ENCODE results near the gene UBE3D. TPM values are rescaled to one million over a fixed set of nuclear protein-coding genes. Genes with fewer than 3 reads are reported as not detected.
"Not testable (repeated sequence)": the region's sequence is repeated elsewhere in the genome, so short reads cannot be mapped to it uniquely, and the experiment has no call there.

UBE3D gene
- total and polyA plus RNA-seq, 4 experiments from 2014 or later, result 4.3 to 7.3 (median 6.0) TPM

DNA sequence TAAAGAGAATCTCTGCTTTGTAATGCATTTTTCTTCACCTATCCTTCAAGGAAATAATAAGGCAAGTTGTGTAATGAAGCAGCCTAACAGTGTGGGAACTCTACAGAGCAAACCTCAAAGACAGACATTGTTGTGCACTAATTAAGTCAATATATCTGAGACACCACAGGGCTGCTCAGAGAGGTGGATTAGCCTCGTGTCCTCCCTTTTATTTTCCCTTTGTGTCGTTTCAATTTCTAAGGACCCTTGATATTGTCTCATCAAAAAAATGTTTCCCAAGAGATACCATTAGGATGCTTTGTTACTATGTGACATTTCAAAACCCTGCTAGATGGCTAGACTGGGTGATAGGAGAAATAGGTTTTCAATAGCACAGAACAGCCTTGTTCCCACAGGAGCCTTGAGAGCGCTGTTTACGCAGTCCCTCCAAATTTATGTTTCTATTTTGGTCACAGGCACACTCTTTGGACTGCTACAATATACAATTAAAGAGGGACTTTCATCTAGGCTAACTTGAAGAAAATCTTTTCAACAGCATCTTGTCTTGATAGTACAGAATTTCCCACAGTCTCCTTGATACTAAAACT is 23.1 kb downstream of the UBE3D start:
- H3K4me1 ChIP-seq (ENCODE audit: insufficient read depth, low read length), result no peaks in the 10 kb centered on the region
- H3K36me3 Mint-ChIP-seq, result peaks cover 4 to 11% of the 10 kb centered on the region in 2 donors
- H3K9me3 ChIP-seq (ENCODE audit: control insufficient read depth in 1 of 2, low read length in 2 of 2), result no peaks in the 10 kb centered on the region
- no peaks in the 10 kb centered on the region for H3K36me3 ChIP-seq (ENCODE audit: insufficient read depth, low read length)
- no peaks in the 10 kb centered on the region for H3K9me3 Mint-ChIP-seq
- no peaks in the 10 kb centered on the region for H3K4me1 Mint-ChIP-seq
- CTCF ChIA-PET (ENCODE audit: partially characterized antibody), result interaction anchor here (0.6 kb wide), 1 partner anchor 25 kb away, joined by 3 read pairs; the partner anchor contains the start of gene DOP1A
- H3K27ac Mint-ChIP-seq, result no peak overlapping the region
- H3K4me3 ChIP-seq (ENCODE audit: low read length in 2 of 2), result no peak overlapping the region
- intact Hi-C loops (cut with micrococcal nuclease), result no loop called here
- no peaks in the 10 kb centered on the region for H3K27me3 ChIP-seq (ENCODE audit: insufficient read depth, low read length)
- no peak overlapping the region for H3K4me3 Mint-ChIP-seq
- POLR2A ChIA-PET (ENCODE audit: partially characterized antibody), result no interaction called here
- H3K27ac ChIP-seq (ENCODE audit: low read depth, low read length), result no peak overlapping the region
- no peak for DNase-seq
- H3K27me3 Mint-ChIP-seq, result no peaks in the 10 kb centered on the region

DNA sequence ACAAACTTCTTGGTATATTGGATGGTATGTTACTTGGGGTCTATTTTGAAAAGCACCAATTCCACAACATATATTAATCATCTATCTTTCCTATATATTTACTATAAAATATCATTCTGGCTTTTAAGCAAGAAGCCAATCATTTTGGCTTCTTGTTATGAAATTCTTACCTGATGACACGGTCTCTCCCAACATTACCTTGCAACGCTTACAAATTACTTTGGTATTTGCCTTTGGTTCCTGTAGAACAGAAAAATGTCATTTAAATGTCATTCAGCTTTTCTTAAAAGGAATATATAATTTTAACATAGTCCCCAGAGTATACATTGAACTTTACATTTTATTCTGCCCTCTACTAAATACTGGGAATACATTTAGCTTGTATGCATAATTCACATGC is 27.4 kb downstream of the UBE3D start:
- Mint-ChIP-seq H3K4me1 (no peaks in the 10 kb centered on the region), H3K27ac (no peak overlapping the region), H3K36me3 (peaks cover 22 to 41% of the 10 kb centered on the region in 2 donors), H3K9me3 (peaks cover 0 to 6% (median under 1%) of the 10 kb centered on the region in 8 donors), H3K27me3 (no peaks in the 10 kb centered on the region), H3K4me3 (no peak overlapping the region)
- DNase-seq, result no peak
- Histone ChIP-seq H3K9me3 (ENCODE audit: control insufficient read depth in 1 of 2, low read length in 2 of 2) (no peaks in the 10 kb centered on the region), H3K27ac (ENCODE audit: low read depth, low read length) (no peak overlapping the region), H3K27me3 (ENCODE audit: insufficient read depth, low read length) (no peaks in the 10 kb centered on the region), H3K36me3 (ENCODE audit: insufficient read depth, low read length) (no peaks in the 10 kb centered on the region), H3K4me1 (ENCODE audit: insufficient read depth, low read length) (no peaks in the 10 kb centered on the region), H3K4me3 (ENCODE audit: low read length in 2 of 2) (no peak overlapping the region)
- ChIA-PET CTCF (ENCODE audit: partially characterized antibody) (interaction anchor here (1.4 to 2.5 kb wide), 3 partner anchors 19 to 29 kb away, joined by 3 to 6 read pairs (median 3); partner anchors contain the start of genes DOP1A and UBE3D), POLR2A (ENCODE audit: partially characterized antibody) (no interaction called here)
- intact Hi-C loops (cut with micrococcal nuclease), result no loop called here

DNA sequence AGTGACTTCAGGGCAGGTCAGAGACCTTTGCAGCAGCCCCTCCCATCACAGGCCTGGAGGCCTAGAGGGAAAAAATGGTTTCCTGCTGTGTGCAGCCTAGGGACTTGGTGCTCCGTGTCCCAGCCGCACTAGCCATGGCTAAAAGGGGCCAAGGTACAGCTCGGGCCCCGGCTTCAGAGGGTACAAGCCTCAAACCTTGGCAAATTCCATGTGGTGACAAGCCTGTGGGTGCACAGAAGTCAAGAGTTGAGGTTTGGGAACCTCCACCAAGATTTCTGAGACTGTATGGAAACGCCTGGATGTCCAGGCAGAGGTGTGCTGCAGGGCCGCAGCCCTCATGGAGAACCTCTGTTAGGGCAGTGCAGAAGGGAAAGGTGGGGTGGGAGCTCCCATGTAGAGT is 34.0 kb downstream of the UBE3D start:
- Histone ChIP-seq H3K27me3 (ENCODE audit: insufficient read depth, low read length) (no peaks in the 10 kb centered on the region), H3K4me1 (ENCODE audit: insufficient read depth, low read length) (no peaks in the 10 kb centered on the region), H3K9me3 (ENCODE audit: control insufficient read depth in 1 of 2, low read length in 2 of 2) (peaks cover 0 to 5% of the 10 kb centered on the region in 2 donors), H3K4me3 (ENCODE audit: low read length in 2 of 2) (no peak overlapping the region), H3K36me3 (ENCODE audit: insufficient read depth, low read length) (no peaks in the 10 kb centered on the region), H3K27ac (ENCODE audit: low read depth, low read length) (no peak overlapping the region)
- no peak overlapping the region for H3K27ac Mint-ChIP-seq
- POLR2A ChIA-PET (ENCODE audit: partially characterized antibody), result no interaction called here
- intact Hi-C loops (cut with micrococcal nuclease), result no loop called here
- H3K36me3 Mint-ChIP-seq, result peaks cover 38 to 68% of the 10 kb centered on the region in 2 donors
- CTCF ChIA-PET (ENCODE audit: partially characterized antibody), result no interaction called here
- no peak overlapping the region for H3K4me3 Mint-ChIP-seq
- H3K9me3 Mint-ChIP-seq, result peaks cover 0 to 15% (median 9%) of the 10 kb centered on the region in 8 donors
- H3K27me3 Mint-ChIP-seq, result no peaks in the 10 kb centered on the region
- H3K4me1 Mint-ChIP-seq, result no peaks in the 10 kb centered on the region
- no peak for DNase-seq

DNA sequence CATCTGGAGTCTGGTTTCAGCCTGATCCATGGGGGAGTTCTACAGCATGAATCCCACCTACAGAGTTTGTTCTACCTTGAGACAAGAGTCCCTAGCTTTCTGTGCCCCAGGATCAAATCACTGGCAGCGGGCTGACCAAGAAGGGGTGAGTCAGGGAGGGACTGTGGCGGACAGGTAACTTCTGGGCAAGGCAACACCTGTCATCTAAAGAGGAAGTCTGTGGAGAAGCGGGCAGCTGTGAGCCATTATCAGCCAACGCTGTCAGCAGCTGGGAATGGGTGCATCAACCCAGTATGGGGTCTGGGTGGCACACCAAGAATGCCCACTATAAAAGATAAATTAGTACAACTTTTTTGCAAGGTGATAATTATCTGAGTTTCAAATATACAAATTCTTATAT is 45.9 kb downstream of the UBE3D start:
- Mint-ChIP-seq H3K4me3 (no peak overlapping the region), H3K27me3 (no peaks in the 10 kb centered on the region)
- CTCF ChIA-PET (ENCODE audit: partially characterized antibody), result no interaction called here

DNA sequence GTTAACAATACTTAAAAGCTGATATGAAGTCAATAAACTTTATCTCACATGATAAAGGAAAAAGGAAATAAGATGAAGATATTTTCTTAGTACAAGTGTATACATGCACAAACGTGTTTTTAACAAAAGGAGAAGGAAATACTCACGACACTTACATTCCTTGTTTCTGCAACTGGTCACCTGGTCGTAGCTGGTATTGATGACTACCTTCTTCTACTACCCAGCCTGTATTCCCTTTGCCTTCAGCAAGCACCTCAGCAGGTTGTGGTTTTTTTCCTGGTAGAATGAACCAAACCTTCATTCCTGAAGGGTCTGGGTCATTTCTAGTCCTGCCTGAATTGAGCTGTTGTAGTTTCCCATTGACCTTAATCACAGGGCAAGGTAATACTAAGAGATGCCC is 54.5 kb downstream of the UBE3D start:
- H3K4me3 Mint-ChIP-seq; DNase-seq; H3K9me3 ChIP-seq (ENCODE audit: control insufficient read depth in 1 of 2, low read length in 2 of 2); H3K27ac ChIP-seq (ENCODE audit: low read depth, low read length); H3K27me3 Mint-ChIP-seq; intact Hi-C loops (cut with micrococcal nuclease); CTCF ChIA-PET (ENCODE audit: partially characterized antibody); H3K9me3 Mint-ChIP-seq; H3K27ac Mint-ChIP-seq; H3K4me3 ChIP-seq (ENCODE audit: low read length in 2 of 2); H3K36me3 ChIP-seq (ENCODE audit: insufficient read depth, low read length); POLR2A ChIA-PET (ENCODE audit: partially characterized antibody); H3K27me3 ChIP-seq (ENCODE audit: insufficient read depth, low read length): not testable (repeated sequence)
- H3K4me1 ChIP-seq (ENCODE audit: insufficient read depth, low read length), result peaks cover 14% of the 10 kb centered on the region
- H3K4me1 Mint-ChIP-seq, result peaks cover 12 to 19% (median 13%) of the 10 kb centered on the region in 4 donors
- peaks cover 32 to 59% of the 10 kb centered on the region in 2 donors for H3K36me3 Mint-ChIP-seq

More for the DNA sequence above, 45.9 kb downstream of the UBE3D start:
- H3K27ac Mint-ChIP-seq, result no peak overlapping the region
- Histone ChIP-seq H3K27ac (ENCODE audit: low read depth, low read length) (no peak overlapping the region), H3K4me3 (ENCODE audit: low read length in 2 of 2) (no peak overlapping the region), H3K27me3 (ENCODE audit: insufficient read depth, low read length) (no peaks in the 10 kb centered on the region), H3K4me1 (ENCODE audit: insufficient read depth, low read length) (no peaks in the 10 kb centered on the region), H3K9me3 (ENCODE audit: control insufficient read depth in 1 of 2, low read length in 2 of 2) (no peaks in the 10 kb centered on the region), H3K36me3 (ENCODE audit: insufficient read depth, low read length) (no peaks in the 10 kb centered on the region)
- peaks cover 0 to 5% (median 0%) of the 10 kb centered on the region in 8 donors for H3K9me3 Mint-ChIP-seq
- DNase-seq, result no peak
- POLR2A ChIA-PET (ENCODE audit: partially characterized antibody), result no interaction called here
- H3K36me3 Mint-ChIP-seq, result peaks cover 62 to 76% of the 10 kb centered on the region in 2 donors
- H3K4me1 Mint-ChIP-seq, result no peaks in the 10 kb centered on the region
- intact Hi-C loops (cut with micrococcal nuclease), result no loop called here

DNA sequence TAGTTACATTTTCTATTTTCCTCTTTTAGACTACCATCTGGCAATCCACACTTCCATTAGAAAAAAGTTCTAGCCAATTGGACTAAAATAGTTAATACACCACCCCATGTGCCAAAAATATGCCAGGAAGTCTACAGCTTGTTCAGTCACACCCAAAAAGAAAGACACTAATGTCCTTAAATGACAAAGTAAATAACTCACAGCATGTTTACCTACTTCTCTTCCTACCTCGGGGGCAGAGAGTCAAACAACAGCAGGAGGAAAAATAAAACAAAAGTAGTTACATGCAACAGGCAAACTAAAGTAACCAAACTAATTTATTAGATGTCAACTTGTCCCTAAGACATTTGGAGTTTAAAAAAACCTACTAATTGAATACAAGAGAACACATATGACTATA is 57.0 kb downstream of the UBE3D start:
- H3K27me3 Mint-ChIP-seq, result no peaks in the 10 kb centered on the region
- Histone ChIP-seq H3K27ac (ENCODE audit: low read depth, low read length) (no peak overlapping the region), H3K4me3 (ENCODE audit: low read length in 2 of 2) (no peak overlapping the region), H3K9me3 (ENCODE audit: control insufficient read depth in 1 of 2, low read length in 2 of 2) (no peaks in the 10 kb centered on the region), H3K27me3 (ENCODE audit: insufficient read depth, low read length) (no peaks in the 10 kb centered on the region), H3K36me3 (ENCODE audit: insufficient read depth, low read length) (no peaks in the 10 kb centered on the region), H3K4me1 (ENCODE audit: insufficient read depth, low read length) (peaks cover 14% of the 10 kb centered on the region)
- H3K36me3 Mint-ChIP-seq, result peaks cover 13 to 38% of the 10 kb centered on the region in 2 donors
- H3K4me3 Mint-ChIP-seq, result peak overlapping the region in 3 of 8 donors; percentile 1 to 43 (median 2)
- no peaks in the 10 kb centered on the region for H3K9me3 Mint-ChIP-seq
- H3K4me1 Mint-ChIP-seq, result peaks cover 12 to 19% (median 13%) of the 10 kb centered on the region in 4 donors
- H3K27ac Mint-ChIP-seq, result peak overlapping the region in 3 of 7 donors; percentile 2 to 64 (median 3)
- POLR2A ChIA-PET (ENCODE audit: partially characterized antibody), result no interaction called here
- CTCF ChIA-PET (ENCODE audit: partially characterized antibody), result no interaction called here
- no peak for DNase-seq
- intact Hi-C loops (cut with micrococcal nuclease), result no loop called here

DNA sequence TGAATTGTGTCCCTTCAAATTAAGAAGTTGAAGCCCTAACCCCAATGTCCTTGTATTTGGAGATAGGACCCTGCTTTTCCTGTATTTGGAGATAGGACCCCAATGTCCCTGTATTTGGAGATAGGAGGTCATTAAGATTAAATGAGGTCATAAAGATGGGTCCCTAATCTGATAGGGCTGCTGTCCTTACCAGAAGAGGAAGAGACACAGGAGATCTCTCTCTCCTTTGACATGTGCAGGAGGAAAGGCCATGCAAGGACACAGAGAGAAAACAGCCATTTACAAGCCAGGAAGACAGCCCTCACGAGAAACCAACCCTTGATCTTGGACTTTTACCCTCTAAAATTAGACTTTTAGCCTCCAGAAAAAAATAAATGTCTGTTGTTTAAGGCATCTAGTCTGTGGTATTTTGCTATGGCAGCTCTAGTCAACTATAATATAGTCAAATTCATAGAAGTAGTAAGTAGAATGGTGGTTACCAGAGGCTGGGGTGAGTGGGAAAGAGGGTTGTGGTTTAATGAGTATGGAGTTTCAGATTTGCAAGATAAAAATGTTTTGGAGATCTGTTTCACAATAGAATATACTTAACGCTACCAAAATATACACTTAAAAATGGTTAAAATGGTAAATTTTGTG is 59.3 kb downstream of the UBE3D start:
- DNase-seq, result no peak
- H3K4me1 ChIP-seq (ENCODE audit: insufficient read depth, low read length), result peaks cover 14% of the 10 kb centered on the region
- H3K9me3 ChIP-seq (ENCODE audit: control insufficient read depth in 1 of 2, low read length in 2 of 2), result no peaks in the 10 kb centered on the region
- ChIA-PET POLR2A (ENCODE audit: partially characterized antibody) (no interaction called here), CTCF (ENCODE audit: partially characterized antibody) (no interaction called here)
- no peak overlapping the region for H3K27ac ChIP-seq (ENCODE audit: low read depth, low read length)
- intact Hi-C loops (cut with micrococcal nuclease), result no loop called here
- Mint-ChIP-seq H3K4me1 (peaks cover 12 to 19% (median 13%) of the 10 kb centered on the region in 4 donors), H3K27ac (peak overlapping the region in 1 of 7 donors; percentile 50), H3K9me3 (no peaks in the 10 kb centered on the region), H3K4me3 (no peak overlapping the region), H3K36me3 (peaks cover under 1 to 23% of the 10 kb centered on the region in 2 donors), H3K27me3 (no peaks in the 10 kb centered on the region)
- no peak overlapping the region for H3K4me3 ChIP-seq (ENCODE audit: low read length in 2 of 2)
- H3K36me3 ChIP-seq (ENCODE audit: insufficient read depth, low read length), result no peaks in the 10 kb centered on the region
- H3K27me3 ChIP-seq (ENCODE audit: insufficient read depth, low read length), result no peaks in the 10 kb centered on the region

Measured in CD4-positive, alpha-beta memory T cell (primary cell).